ENCODE results near the gene PTPRG.

The PTPRG gene

DNA sequence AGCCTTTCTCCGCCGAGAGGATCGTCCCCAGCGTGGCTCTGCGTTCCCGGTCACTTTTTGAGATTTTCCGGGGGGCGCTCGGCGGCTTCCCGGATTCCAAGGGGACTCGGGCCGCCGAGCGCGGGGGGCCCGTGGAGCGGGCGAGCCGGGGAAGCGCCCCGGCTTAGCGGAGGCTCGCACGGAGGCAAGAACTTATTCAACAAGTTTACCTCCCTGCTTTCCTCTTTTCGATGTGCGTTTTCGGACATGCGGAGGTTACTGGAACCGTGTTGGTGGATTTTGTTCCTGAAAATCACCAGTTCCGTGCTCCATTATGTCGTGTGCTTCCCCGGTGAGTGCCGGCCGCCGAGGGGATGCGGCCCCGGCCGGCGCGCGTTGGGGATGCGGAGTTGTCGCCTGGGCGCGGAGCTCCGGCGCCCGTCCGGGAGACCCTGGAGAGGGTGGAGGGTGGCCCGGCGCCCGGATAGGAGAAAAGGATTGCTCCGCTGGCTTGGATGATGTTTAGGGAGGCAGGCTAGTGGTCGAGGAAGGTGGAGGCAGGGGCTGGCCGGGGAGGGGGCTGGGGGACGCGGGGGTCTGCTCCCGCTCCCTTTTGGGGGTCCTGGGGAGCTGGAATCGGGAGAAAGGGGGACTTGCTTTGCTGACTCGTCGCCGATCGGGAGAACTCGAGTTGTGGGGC lies 810 bp downstream of the PTPRG start:
- Histone ChIP-seq H3K27ac (ENCODE audit: poor library complexity, severe bottlenecking) (peak overlapping the region; percentile 61), H3K27me3 (ENCODE audit: insufficient read depth, poor library complexity, severe bottlenecking) (no peaks in the 10 kb centered on the region), H3K9me3 (ENCODE audit: severe bottlenecking) (no peaks in the 10 kb centered on the region), H3K4me3 (ENCODE audit: severe bottlenecking) (peak overlapping the region; percentile 55), H3K36me3 (ENCODE audit: low read depth) (no peaks in the 10 kb centered on the region), H3K4me1 (ENCODE audit: insufficient read depth, poor library complexity, severe bottlenecking) (no peaks in the 10 kb centered on the region)
- TF ChIP-seq, protein P1, sequence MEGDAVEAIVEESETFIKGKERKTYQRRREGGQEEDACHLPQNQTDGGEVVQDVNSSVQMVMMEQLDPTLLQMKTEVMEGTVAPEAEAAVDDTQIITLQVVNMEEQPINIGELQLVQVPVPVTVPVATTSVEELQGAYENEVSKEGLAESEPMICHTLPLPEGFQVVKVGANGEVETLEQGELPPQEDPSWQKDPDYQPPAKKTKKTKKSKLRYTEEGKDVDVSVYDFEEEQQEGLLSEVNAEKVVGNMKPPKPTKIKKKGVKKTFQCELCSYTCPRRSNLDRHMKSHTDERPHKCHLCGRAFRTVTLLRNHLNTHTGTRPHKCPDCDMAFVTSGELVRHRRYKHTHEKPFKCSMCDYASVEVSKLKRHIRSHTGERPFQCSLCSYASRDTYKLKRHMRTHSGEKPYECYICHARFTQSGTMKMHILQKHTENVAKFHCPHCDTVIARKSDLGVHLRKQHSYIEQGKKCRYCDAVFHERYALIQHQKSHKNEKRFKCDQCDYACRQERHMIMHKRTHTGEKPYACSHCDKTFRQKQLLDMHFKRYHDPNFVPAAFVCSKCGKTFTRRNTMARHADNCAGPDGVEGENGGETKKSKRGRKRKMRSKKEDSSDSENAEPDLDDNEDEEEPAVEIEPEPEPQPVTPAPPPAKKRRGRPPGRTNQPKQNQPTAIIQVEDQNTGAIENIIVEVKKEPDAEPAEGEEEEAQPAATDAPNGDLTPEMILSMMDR (IDR thresholded peaks at IDR 0.05; ENCODE audit: poor library complexity, severe bottlenecking), result no peak
- ATAC-seq (ENCODE audit: low read depth), result 0 out of 3 replicates have a peak, but pooled peaks have one; percentile 9
- DNase-seq (ENCODE audit: low spot score), result no peak

DNA sequence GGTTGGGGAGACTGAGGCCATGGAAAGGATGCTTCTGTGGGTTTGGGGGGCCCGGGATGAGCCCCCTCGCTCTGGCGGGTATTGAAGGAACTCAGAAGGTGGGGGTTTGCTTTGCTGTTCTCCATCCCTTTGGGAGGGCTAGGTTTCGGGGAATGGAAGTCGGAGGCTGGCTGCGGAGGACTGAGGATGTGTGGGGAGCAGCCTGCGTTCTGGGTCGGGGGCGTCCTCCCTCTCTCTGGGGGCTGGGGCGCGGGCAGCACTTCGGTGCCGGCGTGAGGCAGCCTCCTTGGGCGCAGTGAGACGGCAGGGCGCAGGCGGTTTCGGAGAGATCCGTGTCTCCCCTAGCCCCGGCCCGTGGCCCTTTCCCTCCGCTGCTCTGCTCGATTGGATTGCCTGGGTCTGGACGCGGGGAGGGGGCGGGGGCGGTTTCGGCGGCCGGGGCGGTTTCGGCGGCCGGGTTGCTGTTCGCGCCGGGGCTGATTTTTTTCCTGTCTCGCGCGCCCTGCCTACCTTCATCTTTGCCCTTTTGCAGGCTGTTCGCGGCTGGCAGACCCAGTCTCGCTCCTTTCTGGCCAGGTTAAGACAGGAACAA lies 1.4 kb downstream of the PTPRG start:
- H3K9me3 ChIP-seq (ENCODE audit: severe bottlenecking), result no peaks in the 10 kb centered on the region
- DNase-seq (ENCODE audit: low spot score) (no peak), ATAC-seq (ENCODE audit: low read depth) (peak; percentile 17; the same call in 2 of the 3 replicates)
- H3K27me3 ChIP-seq (ENCODE audit: insufficient read depth, poor library complexity, severe bottlenecking), result no peaks in the 10 kb centered on the region
- H3K36me3 ChIP-seq (ENCODE audit: low read depth), result no peaks in the 10 kb centered on the region
- peak overlapping the region; percentile 55 for H3K4me3 ChIP-seq (ENCODE audit: severe bottlenecking)
- TF ChIP-seq, protein P1 (IDR thresholded peaks at IDR 0.05; ENCODE audit: poor library complexity, severe bottlenecking), result no peak
- no peaks in the 10 kb centered on the region for H3K4me1 ChIP-seq (ENCODE audit: insufficient read depth, poor library complexity, severe bottlenecking)
- H3K27ac ChIP-seq (ENCODE audit: poor library complexity, severe bottlenecking), result no peak overlapping the region

DNA sequence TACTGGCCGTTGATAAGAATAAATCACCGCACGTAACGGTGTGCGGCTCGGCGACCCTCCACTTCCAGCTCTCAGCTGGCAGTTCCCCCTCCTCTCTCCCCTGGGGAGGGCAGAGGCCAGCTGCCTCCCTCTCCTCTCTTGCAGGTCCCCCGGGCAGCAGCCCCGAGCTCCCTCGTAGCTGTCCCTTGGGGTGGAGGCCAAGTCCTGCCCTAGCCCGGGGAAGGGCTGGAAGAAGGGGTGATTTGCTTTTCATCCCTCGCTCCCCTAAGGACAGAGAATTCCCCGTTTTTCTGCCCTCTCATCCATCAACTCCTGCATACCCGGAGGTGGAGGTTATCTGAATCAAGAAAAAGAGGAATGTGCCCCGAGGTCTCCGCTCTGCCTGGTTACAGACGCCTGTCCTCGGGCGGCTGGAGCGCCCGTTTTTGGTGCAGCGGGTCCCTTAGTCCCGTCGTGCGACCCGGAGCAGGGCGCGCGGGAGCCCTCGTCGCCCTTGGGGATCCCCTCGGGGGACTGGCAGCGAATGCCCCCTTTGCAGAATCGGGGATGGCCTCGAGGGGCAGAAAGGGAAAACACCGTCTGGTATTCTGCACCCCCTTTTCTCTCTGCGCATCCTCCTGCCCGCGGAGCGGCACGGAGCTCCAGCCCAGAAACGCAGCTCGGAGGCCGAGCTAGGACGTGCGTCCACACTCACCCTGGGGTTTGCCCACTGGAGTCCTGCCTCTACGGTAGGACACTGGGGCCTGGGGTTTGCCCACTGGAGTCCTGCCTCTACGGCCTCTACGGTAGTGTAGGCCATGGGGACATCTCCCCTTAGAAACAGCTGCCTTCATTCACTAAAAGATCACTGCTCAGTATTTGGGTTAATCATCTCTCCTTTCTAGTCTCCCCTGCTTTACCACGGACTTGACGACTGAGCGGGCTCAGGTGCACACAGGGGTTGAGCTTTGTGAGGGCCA lies 2.2 kb downstream of the PTPRG start:
- Histone ChIP-seq H3K27me3 (ENCODE audit: insufficient read depth, poor library complexity, severe bottlenecking) (no peaks in the 10 kb centered on the region), H3K36me3 (ENCODE audit: low read depth) (no peaks in the 10 kb centered on the region), H3K4me3 (ENCODE audit: severe bottlenecking) (peak overlapping the region; percentile 55), H3K9me3 (ENCODE audit: severe bottlenecking) (no peaks in the 10 kb centered on the region), H3K4me1 (ENCODE audit: insufficient read depth, poor library complexity, severe bottlenecking) (no peaks in the 10 kb centered on the region), H3K27ac (ENCODE audit: poor library complexity, severe bottlenecking) (no peak overlapping the region)
- ATAC-seq (ENCODE audit: low read depth), result no peak
- no peak for DNase-seq (ENCODE audit: low spot score)
- TF ChIP-seq, protein P1 (IDR thresholded peaks at IDR 0.05; ENCODE audit: poor library complexity, severe bottlenecking), result no peak

DNA sequence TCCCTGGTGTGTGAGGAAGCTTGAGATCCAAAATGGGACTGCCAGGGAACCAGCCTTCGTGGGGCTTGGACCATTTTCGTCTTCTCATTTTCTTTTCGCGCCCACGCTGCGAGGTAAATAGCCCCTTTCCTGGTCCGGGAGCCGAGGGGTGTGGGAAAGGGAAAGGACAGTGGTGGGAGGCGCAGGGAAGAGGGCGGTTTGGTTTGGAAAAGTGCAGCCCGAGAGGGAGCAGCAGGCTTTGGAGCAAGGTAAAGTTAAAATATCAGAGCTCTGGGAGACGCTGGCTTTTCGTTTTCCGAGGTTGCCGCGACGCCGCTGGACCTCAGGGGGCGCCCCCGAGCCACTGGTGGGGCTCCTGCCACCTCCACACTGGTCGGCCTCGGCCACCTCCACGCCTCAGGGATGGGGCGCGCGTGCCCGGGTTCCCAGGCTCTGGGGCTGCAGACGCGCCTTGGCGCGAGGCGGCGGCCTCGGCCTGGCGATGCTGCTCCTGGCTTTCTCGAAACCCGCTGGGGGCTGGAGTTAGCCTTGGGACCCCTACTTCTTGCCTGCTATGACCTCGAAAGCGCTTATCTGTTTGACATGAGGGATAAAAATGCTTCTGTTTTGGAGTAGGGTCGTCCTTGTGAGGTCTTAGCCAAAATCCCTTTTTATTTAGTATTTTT lies 3.2 kb downstream of the PTPRG start:
- no peak for DNase-seq (ENCODE audit: low spot score)
- no peak overlapping the region for H3K4me3 ChIP-seq (ENCODE audit: severe bottlenecking)

More for the DNA sequence above, 3.2 kb downstream of the PTPRG start:
- no peaks in the 10 kb centered on the region for H3K4me1 ChIP-seq (ENCODE audit: insufficient read depth, poor library complexity, severe bottlenecking)
- H3K27ac ChIP-seq (ENCODE audit: poor library complexity, severe bottlenecking), result no peak overlapping the region
- H3K9me3 ChIP-seq (ENCODE audit: severe bottlenecking), result no peaks in the 10 kb centered on the region
- ATAC-seq (ENCODE audit: low read depth), result no peak
- H3K27me3 ChIP-seq (ENCODE audit: insufficient read depth, poor library complexity, severe bottlenecking), result no peaks in the 10 kb centered on the region
- no peaks in the 10 kb centered on the region for H3K36me3 ChIP-seq (ENCODE audit: low read depth)
- TF ChIP-seq, protein P1 (IDR thresholded peaks at IDR 0.05; ENCODE audit: poor library complexity, severe bottlenecking), result peak; percentile 44

Data from RWPE2 (cell line).